ENCODE results near the gene SERPINB1. TPM values are rescaled to one million over a fixed set of nuclear protein-coding genes. Genes with fewer than 3 reads are reported as not detected.

SERPINB1 gene
- total and polyA plus RNA-seq, 10 of the 15 experiments (the other 5 are each of a cell fraction or from before 2014, with no cell fraction given): 0.45 to 2.4 (median 0.83) TPM

- H3K27ac ChIP-seq (ENCODE audit: control insufficient read depth, insufficient read depth): no peak overlapping the region
- ChIA-PET POLR2A (interaction anchor here (1.5 kb wide), 1 partner anchor 139 kb away, joined by 6 read pairs; no protein-coding TSS in a partner anchor), RAD21 (ENCODE audit: unreplicated experiment) (interaction anchor here (1.0 to 4.3 kb wide), 10 partner anchors 12 to 205 kb away, joined by 4 to 74 read pairs (median 6); partner anchors contain the start of gene SERPINB1), CTCF (interaction anchor here (1.2 to 3.0 kb wide), 16 partner anchors 9 to 209 kb away, joined by 4 to 80 read pairs (median 10); partner anchors contain the start of gene SERPINB1), SMC1A (ENCODE audit: uncharacterized antibody, unreplicated experiment) (interaction anchor here (0.7 to 4.6 kb wide), 11 partner anchors 29 to 209 kb away, joined by 3 to 44 read pairs (median 4); partner anchors contain the start of gene SERPINB1)
- WGBS (ENCODE audit: insufficient coverage, insufficient replicate concordance, low lambda C conversion rate, missing lambda C conversion rate): 92% methylated on average over 17 of the region's 17 CpGs
- intact Hi-C loops (cut with micrococcal nuclease; ENCODE audit: unreplicated experiment): loop anchor here (5.0 kb wide), 2 partner anchors 125 to 260 kb away; no protein-coding TSS in a partner anchor
- H3K9me3 ChIP-seq (replicated peaks; ENCODE audit: control insufficient read depth, insufficient read depth, low read length): no peaks in the 10 kb centered on the region
- no peak for TF ChIP-seq SMAD1 (IDR thresholded peaks at IDR 0.05; ENCODE audit: low read depth, partially characterized antibody)
- no peak for TF ChIP-seq MYC (IDR thresholded peaks at IDR 0.05; ENCODE audit: insufficient read depth, insufficient read length, insufficient replicate concordance, low read length, severe bottlenecking)
- TF ChIP-seq BCLAF1 (IDR thresholded peaks at IDR 0.05): no peak
- TF ChIP-seq CREM (IDR thresholded peaks at IDR 0.05; ENCODE audit: low read depth): no peak
- TF ChIP-seq MLLT1 (IDR thresholded peaks at IDR 0.05): no peak
- TF ChIP-seq ZBTB40 (IDR thresholded peaks at IDR 0.05; ENCODE audit: borderline replicate concordance): no peak
- H2AFZ ChIP-seq (ENCODE audit: control insufficient read depth, low read depth, low read length): no peak overlapping the region
- in situ Hi-C loops (cut with MboI): no loop called here
- no peak overlapping the region for H3K9ac ChIP-seq (ENCODE audit: control insufficient read depth, insufficient read depth, low read length)
- no peak for FAIRE-seq
- no peaks in the 10 kb centered on the region for H3K79me2 ChIP-seq (ENCODE audit: control insufficient read depth, insufficient read depth, low read length)
- H3K4me3 ChIP-seq: no peak overlapping the region
- no peak for DNase-seq (ENCODE audit: low read depth, low spot score)
- no peaks in the 10 kb centered on the region; the same call in 1 of the 2 replicates for H4K20me1 ChIP-seq (ENCODE audit: control insufficient read depth, insufficient read depth)
- ATAC-seq: no peak
- peaks cover 7% of the 10 kb centered on the region for H3K4me1 ChIP-seq (ENCODE audit: control insufficient read depth, insufficient read depth, low read length)
- H3K27me3 ChIP-seq (replicated peaks in 1 of 2; ENCODE audit: control insufficient read depth in 2 of 2, insufficient read depth in 2 of 2, low read length in 1 of 2): no peaks in the 10 kb centered on the region
- BruUV-seq (replicated peaks): no TSS peak
- H3K36me3 ChIP-seq (ENCODE audit: control insufficient read depth in 2 of 2, insufficient read depth in 2 of 2, low read length in 1 of 2): peaks cover 0 to 2% of the 10 kb centered on the region in 2 experiments; a peak in 2 of 4 replicates
- H3K4me2 ChIP-seq (ENCODE audit: control insufficient read depth, insufficient read depth): no peak overlapping the region
These were observed 49.1 kb downstream of the SERPINB1 start for GRCh38 chr6:2792330-2793110.
